ENCODE results near the gene CT45A2. TPM values are rescaled to one million over a fixed set of nuclear protein-coding genes. Genes with fewer than 3 reads are reported as not detected.
"Not testable (repeated sequence)": the region's sequence is repeated elsewhere in the genome, so short reads cannot be mapped to it uniquely, and the experiment has no call there.

Gene CT45A2, protein sequence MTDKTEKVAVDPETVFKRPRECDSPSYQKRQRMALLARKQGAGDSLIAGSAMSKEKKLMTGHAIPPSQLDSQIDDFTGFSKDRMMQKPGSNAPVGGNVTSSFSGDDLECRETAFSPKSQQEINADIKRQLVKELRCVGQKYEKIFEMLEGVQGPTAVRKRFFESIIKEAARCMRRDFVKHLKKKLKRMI
- not detected in 2 replicates for polyA plus RNA-seq (2011; rRNA removed)
- polyA minus RNA-seq (2011; rRNA and poly(A)+ RNA removed): not detected in 2 replicates

DNA sequence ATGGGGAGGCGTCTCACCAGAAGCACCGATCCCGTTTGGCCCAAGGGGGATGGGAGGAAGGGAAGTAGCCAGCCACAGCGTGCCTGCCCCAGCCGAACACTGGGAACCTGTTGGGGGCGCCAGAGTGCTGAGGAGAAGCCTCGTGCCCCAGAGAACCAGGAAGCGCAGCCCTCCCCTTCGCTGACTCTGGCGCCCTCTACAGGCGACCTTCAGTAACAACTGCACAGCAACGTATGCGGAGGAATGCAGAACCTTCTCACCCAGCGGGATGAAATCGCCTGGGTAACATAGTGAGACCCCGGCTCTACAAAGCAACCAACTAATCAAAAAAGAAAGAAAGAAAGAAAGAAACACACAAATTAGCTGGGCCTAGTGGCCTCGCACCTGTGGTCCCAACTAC, at the start of gene CT45A2:
CT45A2 (minus strand) TSS at position 101 of the 400 bp plus-strand sequence. CDS start 3,747 bp downstream, outside the sequence.
- CTCF ChIA-PET; DNase-seq (ENCODE audit: low read depth); H3K4me3 ChIP-seq (ENCODE audit: low read depth, low read length); POLR2A ChIA-PET; H3K36me3 ChIP-seq (ENCODE audit: control insufficient read depth, insufficient read depth, low read length); H3K27me3 ChIP-seq (ENCODE audit: control insufficient read depth, insufficient read depth, low read length): not testable (repeated sequence)

DNA sequence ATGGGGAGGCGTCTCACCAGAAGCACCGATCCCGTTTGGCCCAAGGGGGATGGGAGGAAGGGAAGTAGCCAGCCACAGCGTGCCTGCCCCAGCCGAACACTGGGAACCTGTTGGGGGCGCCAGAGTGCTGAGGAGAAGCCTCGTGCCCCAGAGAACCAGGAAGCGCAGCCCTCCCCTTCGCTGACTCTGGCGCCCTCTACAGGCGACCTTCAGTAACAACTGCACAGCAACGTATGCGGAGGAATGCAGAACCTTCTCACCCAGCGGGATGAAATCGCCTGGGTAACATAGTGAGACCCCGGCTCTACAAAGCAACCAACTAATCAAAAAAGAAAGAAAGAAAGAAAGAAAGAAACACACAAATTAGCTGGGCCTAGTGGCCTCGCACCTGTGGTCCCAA, 34.6 kb upstream of the CT45A2 start, which contains the start of gene CT45A8:
CT45A8 (minus strand) TSS at position 101 of the 400 bp plus-strand sequence. CDS start 3,755 bp downstream, outside the sequence.
- H3K36me3 ChIP-seq (ENCODE audit: control insufficient read depth, insufficient read depth, low read length); H3K27me3 ChIP-seq (ENCODE audit: control insufficient read depth, insufficient read depth, low read length); H3K4me3 ChIP-seq (ENCODE audit: low read depth, low read length); DNase-seq (ENCODE audit: low read depth); CTCF ChIA-PET; POLR2A ChIA-PET: not testable (repeated sequence)

DNA sequence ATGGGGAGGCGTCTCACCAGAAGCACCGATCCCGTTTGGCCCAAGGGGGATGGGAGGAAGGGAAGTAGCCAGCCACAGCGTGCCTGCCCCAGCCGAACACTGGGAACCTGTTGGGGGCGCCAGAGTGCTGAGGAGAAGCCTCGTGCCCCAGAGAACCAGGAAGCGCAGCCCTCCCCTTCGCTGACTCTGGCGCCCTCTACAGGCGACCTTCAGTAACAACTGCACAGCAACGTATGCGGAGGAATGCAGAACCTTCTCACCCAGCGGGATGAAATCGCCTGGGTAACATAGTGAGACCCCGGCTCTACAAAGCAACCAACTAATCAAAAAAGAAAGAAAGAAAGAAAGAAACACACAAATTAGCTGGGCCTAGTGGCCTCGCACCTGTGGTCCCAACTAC, 17.4 kb upstream of the CT45A2 start, which contains the start of gene CT45A7:
CT45A7 (minus strand) TSS at position 101 of the 400 bp plus-strand sequence. CDS start 3,747 bp downstream, outside the sequence.
- DNase-seq (ENCODE audit: low read depth); CTCF ChIA-PET; H3K4me3 ChIP-seq (ENCODE audit: low read depth, low read length); H3K36me3 ChIP-seq (ENCODE audit: control insufficient read depth, insufficient read depth, low read length); H3K27me3 ChIP-seq (ENCODE audit: control insufficient read depth, insufficient read depth, low read length); POLR2A ChIA-PET: not testable (repeated sequence)

DNA sequence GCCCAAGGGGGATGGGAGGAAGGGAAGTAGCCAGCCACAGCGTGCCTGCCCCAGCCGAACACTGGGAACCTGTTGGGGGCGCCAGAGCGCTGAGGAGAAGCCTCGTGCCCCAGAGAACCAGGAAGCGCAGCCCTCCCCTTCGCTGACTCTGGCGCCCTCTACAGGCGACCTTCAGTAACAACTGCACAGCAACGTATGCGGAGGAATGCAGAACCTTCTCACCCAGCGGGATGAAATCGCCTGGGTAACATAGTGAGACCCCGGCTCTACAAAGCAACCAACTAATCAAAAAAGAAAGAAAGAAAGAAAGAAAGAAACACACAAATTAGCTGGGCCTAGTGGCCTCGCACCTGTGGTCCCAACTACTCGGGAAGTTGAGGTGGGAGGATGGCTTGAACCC, 17.1 kb downstream of the CT45A2 start, which contains the start of gene CT45A6:
CT45A6 (minus strand) TSS at position 101 of the 400 bp plus-strand sequence. CDS start 3,794 bp downstream, outside the sequence.
- DNase-seq (ENCODE audit: low read depth); CTCF ChIA-PET; H3K4me3 ChIP-seq (ENCODE audit: low read depth, low read length); H3K27me3 ChIP-seq (ENCODE audit: control insufficient read depth, insufficient read depth, low read length); H3K36me3 ChIP-seq (ENCODE audit: control insufficient read depth, insufficient read depth, low read length); POLR2A ChIA-PET: not testable (repeated sequence)

DNA sequence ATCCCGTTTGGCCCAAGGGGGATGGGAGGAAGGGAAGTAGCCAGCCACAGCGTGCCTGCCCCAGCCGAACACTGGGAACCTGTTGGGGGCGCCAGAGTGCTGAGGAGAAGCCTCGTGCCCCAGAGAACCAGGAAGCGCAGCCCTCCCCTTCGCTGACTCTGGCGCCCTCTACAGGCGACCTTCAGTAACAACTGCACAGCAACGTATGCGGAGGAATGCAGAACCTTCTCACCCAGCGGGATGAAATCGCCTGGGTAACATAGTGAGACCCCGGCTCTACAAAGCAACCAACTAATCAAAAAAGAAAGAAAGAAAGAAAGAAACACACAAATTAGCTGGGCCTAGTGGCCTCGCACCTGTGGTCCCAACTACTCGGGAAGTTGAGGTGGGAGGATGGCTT, 34.4 kb downstream of the CT45A2 start, which contains the start of gene CT45A5:
CT45A5 (minus strand) TSS at position 101 of the 400 bp plus-strand sequence. CDS start 3,774 bp downstream, outside the sequence.
- CTCF ChIA-PET; DNase-seq (ENCODE audit: low read depth); POLR2A ChIA-PET; H3K36me3 ChIP-seq (ENCODE audit: control insufficient read depth, insufficient read depth, low read length); H3K27me3 ChIP-seq (ENCODE audit: control insufficient read depth, insufficient read depth, low read length); H3K4me3 ChIP-seq (ENCODE audit: low read depth, low read length): not testable (repeated sequence)

DNA sequence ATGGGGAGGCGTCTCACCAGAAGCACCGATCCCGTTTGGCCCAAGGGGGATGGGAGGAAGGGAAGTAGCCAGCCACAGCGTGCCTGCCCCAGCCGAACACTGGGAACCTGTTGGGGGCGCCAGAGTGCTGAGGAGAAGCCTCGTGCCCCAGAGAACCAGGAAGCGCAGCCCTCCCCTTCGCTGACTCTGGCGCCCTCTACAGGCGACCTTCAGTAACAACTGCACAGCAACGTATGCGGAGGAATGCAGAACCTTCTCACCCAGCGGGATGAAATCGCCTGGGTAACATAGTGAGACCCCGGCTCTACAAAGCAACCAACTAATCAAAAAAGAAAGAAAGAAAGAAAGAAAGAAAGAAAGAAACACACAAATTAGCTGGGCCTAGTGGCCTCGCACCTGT, 51.7 kb downstream of the CT45A2 start, which contains the start of gene CT45A3:
CT45A3 (minus strand) TSS at position 101 of the 400 bp plus-strand sequence. CDS start 3,747 bp downstream, outside the sequence.
- POLR2A ChIA-PET; CTCF ChIA-PET; H3K4me3 ChIP-seq (ENCODE audit: low read depth, low read length); H3K36me3 ChIP-seq (ENCODE audit: control insufficient read depth, insufficient read depth, low read length); DNase-seq (ENCODE audit: low read depth); H3K27me3 ChIP-seq (ENCODE audit: control insufficient read depth, insufficient read depth, low read length): not testable (repeated sequence)

Other genes with a start within 250 kb of the CT45A2 start
- gene CT45A1, start 106.4 kb downstream of the CT45A2 start, polyA plus RNA-seq (2011; rRNA removed): not detected in 2 replicates
- gene CT45A3, start 51.8 kb downstream of the CT45A2 start, polyA plus RNA-seq (2011; rRNA removed): not detected in 2 replicates
- gene CT45A5, start 34.5 kb downstream of the CT45A2 start, polyA plus RNA-seq (2011; rRNA removed): not detected in 2 replicates
- not detected in 2 replicates for gene CT45A6, start 17.2 kb downstream of the CT45A2 start, polyA plus RNA-seq (2011; rRNA removed)
- gene CT45A7, start 17.3 kb upstream of the CT45A2 start, polyA plus RNA-seq (2011; rRNA removed): not detected in 2 replicates
- not detected in 2 replicates for gene CT45A8, start 34.5 kb upstream of the CT45A2 start, polyA plus RNA-seq (2011; rRNA removed)
- not detected in 2 replicates for gene CT45A9, start 51.8 kb upstream of the CT45A2 start, polyA plus RNA-seq (2011; rRNA removed)
- gene CT45A10, start 73.4 kb upstream of the CT45A2 start, polyA plus RNA-seq (2011; rRNA removed): not detected in 2 replicates
- gene SAGE1, start 73.7 kb upstream of the CT45A2 start, polyA plus RNA-seq (2011; rRNA removed): not detected in 2 replicates
- 9.8 and 21.1 TPM in 2 replicates for gene MMGT1, start 154.0 kb upstream of the CT45A2 start, polyA plus RNA-seq (2011; rRNA removed)
- gene SLC9A6, start 165.4 kb upstream of the CT45A2 start, polyA plus RNA-seq (2011; rRNA removed): 6.3 and 12.0 TPM in 2 replicates